HL-60 (cell line): ENCODE data around the gene CELF1.

ENCODE experiments used
- DNase-seq, 2 experiments: peaks; one replicate each; pipeline ENCODE4 v3.0.0-alpha.2; 2010 to 2020; ENCODE audit warnings: low read depth in 1 of 2, low spot score in 1 of 2
- H3K27ac ChIP-seq: fragments of 250-450 bp; sonication (Bioruptor Pico); replicated peaks from 2 replicates; pipeline ENCODE4 v1.5.1; 2020; ENCODE audit warnings: mild to moderate bottlenecking, moderate library complexity
- H3K27me3 ChIP-seq: fragments of 250-450 bp; sonication (Bioruptor Pico); 2 replicates; pipeline ENCODE4 v1.5.1; 2021; ENCODE audit warnings: mild to moderate bottlenecking, moderate library complexity; ENCODE audit not compliant: insufficient read depth, poor library complexity, severe bottlenecking
- H3K4me3 ChIP-seq: replicated peaks from 2 replicates; pipeline ENCODE4 v1.5.1; 2011; ENCODE audit warnings: mild to moderate bottlenecking, control low read depth, low read length; ENCODE audit not compliant: insufficient read depth
- CTCF ChIP-seq: IDR thresholded peaks from one replicate; pipeline ENCODE4 v1.5.1; 2011; ENCODE audit warnings: low read length, control low read depth, inconsistent platforms; ENCODE audit not compliant: insufficient read depth
- GABPA ChIP-seq: IDR thresholded peaks from 2 replicates; pipeline ENCODE4 v1.6.1; 2012; ENCODE audit warnings: low read depth
- POLR2AphosphoS5 ChIP-seq: IDR thresholded peaks from 2 replicates; pipeline ENCODE4 v1.6.1; 2012; ENCODE audit warnings: low read depth
- REST ChIP-seq: IDR thresholded peaks from 2 replicates; pipeline ENCODE4 v1.6.1; 2012; ENCODE audit warnings: low read depth; ENCODE audit not compliant: insufficient replicate concordance
- SPI1 ChIP-seq: IDR thresholded peaks from 2 replicates; pipeline ENCODE4 v1.6.1; 2012; ENCODE audit warnings: low read depth, mild to moderate bottlenecking, borderline replicate concordance

The CELF1 gene

GRCh38 chr11:47435687-47436086, 117.2 kb downstream of the CELF1 start:
- no peak for DNase-seq
- no peak overlapping the region for H3K4me3 ChIP-seq
- no peak overlapping the region for H3K27ac ChIP-seq
- TF ChIP-seq POLR2AphosphoS5 (no peak), REST (no peak), GABPA (no peak), SPI1 (no peak), CTCF (no peak)
- no peaks in the 10 kb centered on the region for H3K27me3 ChIP-seq

GRCh38 chr11:47434011-47434786, 118.7 kb downstream of the CELF1 start:
- DNase-seq: no peak
- H3K4me3 ChIP-seq: no peak overlapping the region
- TF ChIP-seq SPI1: no peak
- TF ChIP-seq GABPA: no peak
- no peak for TF ChIP-seq POLR2AphosphoS5
- no peak for TF ChIP-seq REST
- TF ChIP-seq CTCF: no peak
- no peak overlapping the region for H3K27ac ChIP-seq
- H3K27me3 ChIP-seq: no peaks in the 10 kb centered on the region

GRCh38 chr11:47433157-47433556, 119.8 kb downstream of the CELF1 start:
- no peak for DNase-seq
- TF ChIP-seq SPI1 (no peak), REST (no peak), POLR2AphosphoS5 (no peak), GABPA (no peak), CTCF (no peak)
- no peak overlapping the region for H3K4me3 ChIP-seq
- H3K27me3 ChIP-seq: no peaks in the 10 kb centered on the region
- H3K27ac ChIP-seq: no peak overlapping the region
